Activated naive CD4-positive, alpha-beta T cell treated with anti-CD3 and anti-CD28 coated beads, Interleukin-2, amount 50 U/mL, for 72 hours (primary cell): ENCODE results near the gene MAP2K6. TPM values are rescaled to one million over a fixed set of nuclear protein-coding genes. Genes with fewer than 3 reads are reported as not detected.

ENCODE experiments used
- ATAC-seq, 2 donors: fragments of 150-1000 bp; cut with Tn5 transposase; 2 replicates each; pipeline ENCODE4 v1.10.0; 2021; ENCODE audit warnings: mild to moderate bottlenecking in 2 of 2, moderate library complexity in 2 of 2
- DNase-seq, 2 donors: peaks; one replicate each; pipeline ENCODE4 v3.0.0; 2021 to 2022; ENCODE audit warnings: low spot score in 2 of 2
- H3K27ac Mint-ChIP-seq, 2 donors: one replicate each; pipeline ENCODE4 v1.8.0; 2022; ENCODE audit warnings: mild to moderate bottlenecking in 2 of 2, mixed read lengths in 2 of 2
- H3K36me3 Mint-ChIP-seq, 2 donors: one replicate each; pipeline ENCODE4 v1.8.0; 2022; ENCODE audit warnings: mixed read lengths in 2 of 2
- H3K9me3 Mint-ChIP-seq, 2 donors: one replicate each; pipeline ENCODE4 v1.8.0; 2022; ENCODE audit warnings: mixed read lengths in 2 of 2
- total RNA-seq, 2 donors: library from RNA; stranded (reverse); gene quantifications; one replicate each; pipeline ENCODE4 v1.2.3, GENCODE V29; 2022

The MAP2K6 gene
- total RNA-seq, 2 donors from 2014 or later, result 3.2 to 5.8 TPM

- Mint-ChIP-seq H3K9me3 (peaks cover 14 to 17% of the 10 kb centered on the region in 2 donors), H3K36me3 (peaks cover 9 to 18% of the 10 kb centered on the region in 2 donors)
- no peak for ATAC-seq
These were observed 28.6 kb downstream of the MAP2K6 start for GRCh38 chr17:69443138-69443537.

DNA sequence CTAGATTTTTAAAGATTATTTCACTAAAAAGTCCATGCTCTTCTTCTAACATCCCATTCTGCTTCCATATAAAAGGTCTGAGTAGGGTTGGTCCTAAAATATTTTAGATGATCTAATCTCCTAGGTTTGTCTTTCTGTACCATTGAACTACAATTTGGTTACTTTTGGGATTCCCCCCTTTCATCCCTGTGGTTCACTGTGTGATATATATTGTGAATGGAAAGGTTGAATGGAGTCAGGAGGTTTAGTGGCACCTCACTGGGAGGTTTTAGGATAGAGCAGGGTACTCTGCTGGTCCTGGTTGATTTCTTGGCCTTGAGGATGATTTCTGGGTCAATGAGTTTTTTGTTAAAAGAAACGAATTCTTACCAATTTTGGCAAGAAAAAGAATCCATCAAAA, 29.5 kb downstream of the MAP2K6 start:
- ATAC-seq (peak in 1 of 2 donors; percentile 80), DNase-seq (no peak)
- peaks cover 13 to 15% of the 10 kb centered on the region in 2 donors for H3K9me3 Mint-ChIP-seq
- no peak overlapping the region for H3K27ac Mint-ChIP-seq
- H3K36me3 Mint-ChIP-seq, result peaks cover 9 to 16% of the 10 kb centered on the region in 2 donors

More at GRCh38 chr17:69443138-69443537, 28.6 kb downstream of the MAP2K6 start:
- DNase-seq, result no peak
- H3K27ac Mint-ChIP-seq, result no peak overlapping the region

DNA sequence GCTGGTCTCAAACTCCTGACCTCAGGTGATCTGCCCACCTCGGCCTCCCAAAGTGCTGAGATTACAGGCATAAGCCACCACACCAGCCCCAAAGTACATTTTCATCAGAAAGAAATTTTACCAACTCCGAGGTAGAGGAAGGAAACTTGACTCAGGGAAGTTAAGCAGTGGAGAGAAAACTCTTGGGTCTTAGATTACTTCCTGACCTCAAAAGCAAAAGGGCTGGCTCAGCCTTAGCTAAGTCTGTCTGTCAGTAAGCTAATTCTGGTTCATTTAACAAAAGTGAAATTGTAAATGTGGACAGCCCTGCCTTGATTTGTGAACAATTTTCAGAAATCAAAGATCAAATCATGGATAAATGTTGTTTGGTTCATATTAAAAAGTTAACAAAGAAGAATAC, 30.6 kb downstream of the MAP2K6 start:
- Mint-ChIP-seq H3K36me3 (peaks cover 7 to 8% of the 10 kb centered on the region in 2 donors), H3K9me3 (peaks cover 5 to 7% of the 10 kb centered on the region in 2 donors), H3K27ac (no peak overlapping the region)
- DNase-seq, result no peak
- ATAC-seq, result no peak

- no peak for DNase-seq
- Mint-ChIP-seq H3K27ac (no peak overlapping the region), H3K9me3 (no peaks in the 10 kb centered on the region), H3K36me3 (no peaks in the 10 kb centered on the region)
- ATAC-seq, result no peak
These were observed 33.2 kb downstream of the MAP2K6 start for GRCh38 chr17:69447726-69448125.

GRCh38 chr17:69448431-69449102, 34.1 kb downstream of the MAP2K6 start:
- Mint-ChIP-seq H3K36me3 (no peaks in the 10 kb centered on the region), H3K9me3 (no peaks in the 10 kb centered on the region)

DNA sequence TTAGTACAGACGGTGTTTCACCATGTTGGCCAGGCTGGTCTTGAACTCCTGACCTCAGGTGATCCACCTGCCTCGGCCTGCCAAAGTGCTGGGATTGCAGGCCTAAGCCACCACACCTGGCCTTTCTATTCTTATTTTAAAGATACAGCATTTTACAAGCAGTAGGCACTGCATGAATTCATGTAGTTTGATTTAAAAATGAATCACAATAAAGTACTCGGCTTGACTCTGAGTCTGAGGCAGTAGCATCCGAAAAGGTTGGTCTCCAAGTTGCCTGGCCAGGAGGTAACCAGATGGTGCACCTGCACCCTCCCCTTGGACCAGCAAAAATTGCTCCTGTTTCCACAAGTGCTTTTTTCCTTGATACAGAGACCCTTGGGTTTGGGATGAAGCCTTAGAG, 35.6 kb downstream of the MAP2K6 start:
- DNase-seq, result no peak
- H3K9me3 Mint-ChIP-seq, result no peaks in the 10 kb centered on the region
- ATAC-seq, result no peak
- H3K27ac Mint-ChIP-seq, result no peak overlapping the region
- H3K36me3 Mint-ChIP-seq, result peaks cover 0 to under 1% of the 10 kb centered on the region in 2 donors

More at GRCh38 chr17:69448431-69449102, 34.1 kb downstream of the MAP2K6 start:
- DNase-seq (no peak), ATAC-seq (no peak)
- no peak overlapping the region for H3K27ac Mint-ChIP-seq

DNA sequence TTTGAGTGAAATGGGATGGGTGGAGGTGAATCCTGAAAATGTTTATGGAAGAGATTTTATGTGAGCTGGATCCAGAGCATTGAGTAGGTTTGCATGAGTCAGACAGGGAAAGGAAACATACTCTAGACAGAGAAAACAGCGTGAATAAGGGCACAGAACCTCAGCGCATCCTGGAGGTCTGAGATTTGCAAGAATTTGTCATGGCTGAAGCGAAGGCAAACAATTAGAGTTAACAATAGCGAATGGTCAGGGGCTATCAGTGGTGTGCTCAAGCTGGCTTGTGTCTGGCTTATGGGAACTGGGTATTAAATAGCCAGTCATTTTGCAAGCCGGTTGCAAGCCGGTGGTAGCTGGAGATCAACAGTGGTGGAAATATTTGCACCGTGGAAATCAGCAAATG, 36.4 kb downstream of the MAP2K6 start:
- DNase-seq (no peak), ATAC-seq (no peak)
- H3K36me3 Mint-ChIP-seq, result peaks cover 0 to 4% of the 10 kb centered on the region in 2 donors
- no peaks in the 10 kb centered on the region for H3K9me3 Mint-ChIP-seq
- H3K27ac Mint-ChIP-seq, result peak overlapping the region in 1 of 2 donors; percentile 6

- DNase-seq (no peak), ATAC-seq (no peak)
- Mint-ChIP-seq H3K36me3 (peaks cover 0 to 5% of the 10 kb centered on the region in 2 donors), H3K27ac (peak overlapping the region in 1 of 2 donors; percentile 6), H3K9me3 (no peaks in the 10 kb centered on the region)
These were observed 37.2 kb downstream of the MAP2K6 start for GRCh38 chr17:69451416-69452394.

GRCh38 chr17:69452664-69453260, 38.3 kb downstream of the MAP2K6 start:
- H3K27ac Mint-ChIP-seq, result peak overlapping the region in 1 of 2 donors; percentile 26
- no peak for ATAC-seq
- H3K36me3 Mint-ChIP-seq, result peaks cover 0 to 11% of the 10 kb centered on the region in 2 donors
- no peaks in the 10 kb centered on the region for H3K9me3 Mint-ChIP-seq
- DNase-seq, result no peak

DNA sequence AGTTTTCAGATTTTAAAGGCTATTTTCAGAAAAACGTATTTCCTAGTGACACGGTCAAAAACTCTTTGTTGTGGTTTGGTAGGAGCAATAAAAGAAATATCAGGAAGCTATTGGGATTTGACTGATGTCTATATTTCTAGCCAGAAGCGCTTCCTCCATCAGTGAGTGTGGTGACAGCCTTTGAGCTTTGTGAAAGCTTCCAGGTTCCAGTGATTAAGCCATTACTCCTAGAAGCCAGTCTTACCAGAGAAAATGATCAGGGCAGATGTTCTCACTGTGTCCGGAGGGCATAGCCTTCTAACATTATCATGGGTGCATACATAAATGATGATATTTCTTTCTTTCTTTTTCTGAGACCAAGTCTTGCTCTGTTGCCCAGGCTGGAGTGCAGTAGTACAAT, 39.6 kb downstream of the MAP2K6 start:
- no peak overlapping the region for H3K27ac Mint-ChIP-seq
- DNase-seq (no peak), ATAC-seq (no peak)
- H3K36me3 Mint-ChIP-seq, result peaks cover 0 to 11% of the 10 kb centered on the region in 2 donors
- H3K9me3 Mint-ChIP-seq, result no peaks in the 10 kb centered on the region

DNA sequence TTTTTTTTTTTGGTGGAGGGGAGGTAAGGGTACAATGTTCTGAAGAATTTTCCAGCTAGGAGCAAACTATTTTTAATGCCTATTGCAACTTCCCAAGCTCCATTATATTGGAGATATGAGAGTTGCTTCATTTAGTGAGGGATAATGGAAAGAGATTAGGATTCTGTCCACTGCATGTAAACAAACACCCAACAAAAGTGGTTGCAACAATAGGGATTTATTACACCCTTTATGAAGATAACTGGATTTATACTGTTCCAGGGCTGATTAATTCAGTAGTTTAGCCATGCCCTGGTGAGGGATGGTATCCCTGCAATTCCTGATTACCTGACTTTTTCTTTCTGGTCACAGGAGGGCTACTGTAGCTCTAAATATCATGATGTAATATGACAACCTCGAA, 40.5 kb downstream of the MAP2K6 start:
- ATAC-seq (no peak), DNase-seq (no peak)
- H3K27ac Mint-ChIP-seq, result no peak overlapping the region
- no peaks in the 10 kb centered on the region for H3K9me3 Mint-ChIP-seq
- H3K36me3 Mint-ChIP-seq, result peaks cover 0 to 11% of the 10 kb centered on the region in 2 donors

DNA sequence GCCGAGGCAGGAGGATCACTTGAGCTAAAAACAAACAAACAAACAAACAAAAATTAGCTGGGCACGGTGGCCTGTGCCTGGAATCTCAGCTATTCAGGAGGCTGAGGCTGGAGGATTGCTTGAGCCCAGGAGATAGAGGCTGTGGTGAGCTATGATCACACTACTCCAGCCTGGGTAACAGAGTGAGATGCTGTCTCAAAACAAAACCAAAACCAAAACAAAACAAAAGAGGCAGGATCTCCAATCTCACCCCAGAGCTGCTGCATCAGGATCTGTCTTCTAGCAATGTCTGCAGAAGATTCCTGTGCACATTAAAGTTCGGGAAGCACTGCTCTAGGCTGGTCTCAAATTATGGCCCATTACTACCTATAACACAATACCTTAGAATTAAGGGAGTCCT, 43.1 kb downstream of the MAP2K6 start:
- peak; percentile 50 to 67 for ATAC-seq
- no peak for DNase-seq
- peaks cover 0 to 11% of the 10 kb centered on the region in 2 donors for H3K36me3 Mint-ChIP-seq
- peak overlapping the region in 1 of 2 donors; percentile 43 for H3K27ac Mint-ChIP-seq
- no peaks in the 10 kb centered on the region for H3K9me3 Mint-ChIP-seq

DNA sequence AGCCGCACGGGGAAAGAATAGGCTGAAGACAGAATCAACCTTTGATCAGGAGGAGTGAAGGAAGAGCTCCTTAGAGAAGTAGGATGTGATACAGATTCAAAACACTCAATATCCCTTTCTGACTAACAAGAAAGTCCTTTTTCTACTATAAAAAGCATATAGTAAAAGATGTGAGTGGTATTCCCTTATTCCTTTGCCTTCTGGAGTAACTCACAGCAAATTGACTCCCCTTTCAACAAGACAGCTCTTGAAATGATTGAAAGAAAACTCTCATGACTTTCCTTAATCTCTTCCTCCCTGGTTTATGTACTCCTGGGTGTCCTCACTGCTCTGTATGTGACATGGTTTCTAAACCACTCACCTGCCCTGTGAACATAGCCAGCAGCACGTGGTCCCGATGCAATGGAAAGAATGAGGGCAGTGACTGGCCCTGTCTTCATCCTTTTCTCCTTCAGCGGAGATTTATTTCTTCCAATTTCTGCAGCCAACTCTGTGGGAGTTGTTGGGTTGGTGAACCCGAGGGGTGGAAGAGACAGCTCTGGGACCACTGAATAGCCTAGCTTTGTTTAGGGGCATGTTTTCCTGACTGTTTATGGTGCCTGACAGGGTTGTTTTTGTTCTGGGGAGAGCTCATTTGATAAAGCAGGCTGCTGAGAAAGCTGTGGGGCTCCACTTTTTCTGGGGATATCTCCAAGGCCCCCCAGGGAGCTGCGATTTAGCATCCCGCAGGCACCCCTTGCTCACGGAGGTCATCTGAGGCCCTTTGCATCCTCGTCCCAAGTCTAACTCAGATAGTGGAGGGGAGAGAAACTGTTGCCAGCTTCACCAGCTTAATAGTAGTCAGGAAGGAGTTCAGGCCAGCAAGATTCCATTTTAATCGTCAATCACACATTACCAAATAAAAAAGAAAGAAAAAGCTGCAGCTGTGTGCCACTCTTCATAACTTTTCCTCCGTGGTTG, 46.7 kb downstream of the MAP2K6 start:
- DNase-seq, result no peak
- no peaks in the 10 kb centered on the region for H3K9me3 Mint-ChIP-seq
- no peak for ATAC-seq
- H3K36me3 Mint-ChIP-seq, result peaks cover 0 to 7% of the 10 kb centered on the region in 2 donors
- H3K27ac Mint-ChIP-seq, result peak overlapping the region in 1 of 2 donors; percentile 34

DNA sequence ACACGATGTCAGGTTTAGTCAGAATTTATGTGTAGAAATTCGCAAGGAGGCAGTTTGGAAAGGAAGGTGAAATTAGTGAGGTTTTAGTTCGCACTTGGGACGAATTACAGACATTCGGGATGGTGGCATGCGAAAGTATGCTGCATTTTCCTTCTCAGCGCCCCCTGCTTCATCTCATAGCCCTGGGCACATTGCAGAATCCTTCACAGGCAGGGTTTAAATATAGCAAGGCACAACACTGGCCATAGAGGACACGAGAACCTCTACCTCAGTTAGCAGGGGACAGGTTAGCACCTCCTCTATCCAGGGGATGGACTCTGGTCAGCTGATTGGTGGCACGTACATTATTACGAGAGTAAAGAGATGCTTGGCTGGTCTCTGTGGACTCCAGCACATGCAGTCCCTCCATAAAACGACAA, 47.5 kb downstream of the MAP2K6 start:
- Mint-ChIP-seq H3K36me3 (peaks cover 0 to 3% of the 10 kb centered on the region in 2 donors), H3K27ac (no peak overlapping the region)

DNA sequence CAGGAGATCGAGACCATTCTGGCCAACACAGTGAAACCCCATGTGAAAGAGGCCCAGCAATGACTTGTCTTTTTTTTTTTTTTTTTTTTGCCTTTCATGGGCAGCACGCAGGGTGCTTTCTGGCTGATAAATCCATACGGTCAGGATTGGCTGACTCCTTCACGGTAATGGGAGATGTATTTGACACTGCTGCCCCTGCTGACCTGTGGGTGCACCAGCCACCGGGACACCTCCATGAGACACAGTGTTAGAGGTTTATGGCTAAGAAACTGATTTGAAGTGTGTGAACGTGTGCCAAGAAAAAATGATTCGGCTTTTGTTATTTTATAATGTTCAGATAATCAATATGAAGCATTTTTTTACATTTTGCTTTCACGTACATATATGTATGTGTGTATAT, 48.4 kb downstream of the MAP2K6 start:
- Mint-ChIP-seq H3K9me3 (no peaks in the 10 kb centered on the region), H3K36me3 (no peaks in the 10 kb centered on the region), H3K27ac (no peak overlapping the region)
- DNase-seq (no peak), ATAC-seq (no peak)

More for the DNA sequence above, 47.5 kb downstream of the MAP2K6 start:
- ATAC-seq, result no peak
- no peak for DNase-seq
- no peaks in the 10 kb centered on the region for H3K9me3 Mint-ChIP-seq

- Mint-ChIP-seq H3K27ac (no peak overlapping the region), H3K36me3 (peaks cover 6 to 32% of the 10 kb centered on the region in 2 donors), H3K9me3 (peaks cover 0 to 13% of the 10 kb centered on the region in 2 donors)
- ATAC-seq, result no peak
- DNase-seq, result no peak
These were observed 52.0 kb downstream of the MAP2K6 start for GRCh38 chr17:69466451-69466850.
